IMR-90 (cell line): ENCODE data around the gene GOLGA6L9.
"Not testable (repeated sequence)": the region's sequence is repeated elsewhere in the genome, so short reads cannot be mapped to it uniquely, and the experiment has no call there.

Source experiments
- BHLHE40 ChIP-seq: fragments of 150-350 bp; IDR thresholded peaks from 2 replicates; pipeline ENCODE4 v1.6.1; 2016; ENCODE audit warnings: mild to moderate bottlenecking, low read depth, low read length
- CTCF ChIP-seq: conservative IDR thresholded peaks from 2 replicates; pipeline ENCODE4 v1.5.1; 2012; ENCODE audit warnings: mild to moderate bottlenecking, low read depth, low read length, improper control_type of control experiment
- ELK1 ChIP-seq: fragments of 150-350 bp; IDR thresholded peaks from 2 replicates; pipeline ENCODE4 v1.6.1; 2016; ENCODE audit warnings: low read depth, mild to moderate bottlenecking, low read length, moderate library complexity, borderline replicate concordance
- MAFK ChIP-seq: IDR thresholded peaks from 2 replicates; pipeline ENCODE4 v1.6.1; 2012; ENCODE audit warnings: low read depth, low read length, improper control_type of control experiment
- MXI1 ChIP-seq: IDR thresholded peaks from 2 replicates; pipeline ENCODE4 v1.6.1; 2012; ENCODE audit warnings: low read depth, mild to moderate bottlenecking, low read length, moderate library complexity, borderline replicate concordance
- RFX5 ChIP-seq: IDR thresholded peaks from 2 replicates; pipeline ENCODE4 v1.8.0; 2012; ENCODE audit warnings: low read depth, mild to moderate bottlenecking, low read length, moderate library complexity
- USF2 ChIP-seq: fragments of 150-350 bp; IDR thresholded peaks from 2 replicates; pipeline ENCODE4 v1.6.1; 2017; ENCODE audit warnings: mild to moderate bottlenecking, antibody characterized with exemption, low read length, low read depth

GRCh38 chr15:82468205-82468604 lies 38.6 kb downstream of the GOLGA6L9 start:
- 0 out of 2 replicates have a peak, but pooled peaks have one; percentile 1 for TF ChIP-seq CTCF
- TF ChIP-seq MAFK, ELK1, MXI1, USF2, BHLHE40, RFX5: not testable (repeated sequence)
